CD4-positive, alpha-beta T cell treated with Interleukin-10 for 1 hour (primary cell): ENCODE results near the gene ABCB8.

Experiments
- DNase-seq: peaks from one replicate; pipeline ENCODE4 v3.0.0-alpha.2; 2020

ABCB8 gene

GRCh38 chr7:151076863-151077704 is 48.8 kb downstream of the ABCB8 start:
- DNase-seq = no peak

- no peak for DNase-seq
Observed at GRCh38 chr7:151077705-151078232, 49.5 kb downstream of the ABCB8 start.

GRCh38 chr7:151078233-151079040 is 50.2 kb downstream of the ABCB8 start:
- no peak for DNase-seq

GRCh38 chr7:151079199-151079910 is 51.1 kb downstream of the ABCB8 start:
- DNase-seq = no peak

GRCh38 chr7:151080067-151080521 is 51.8 kb downstream of the ABCB8 start:
- no peak for DNase-seq

- peak; percentile 91 for DNase-seq
Observed at GRCh38 chr7:151080522-151081169, 52.4 kb downstream of the ABCB8 start, which contains the start of gene FASTK. Gene FASTK (minus strand): TSS chr7:151080809. CDS start chr7:151080766, 43 bp downstream.

- DNase-seq = no peak
Observed at GRCh38 chr7:151081170-151082101, 53.2 kb downstream of the ABCB8 start.

GRCh38 chr7:151082141-151083070 is 54.2 kb downstream of the ABCB8 start:
- no peak for DNase-seq

GRCh38 chr7:151083071-151083823 is 55.0 kb downstream of the ABCB8 start, which contains the start of gene TMUB1:
Gene TMUB1 (minus strand): TSS chr7:151083493. CDS start chr7:151082563, 930 bp downstream.
- DNase-seq = peak; percentile 91

- DNase-seq = no peak
Observed at GRCh38 chr7:151083824-151084160, 55.5 kb downstream of the ABCB8 start.

GRCh38 chr7:151085329-151085690 is 57.1 kb downstream of the ABCB8 start:
- no peak for DNase-seq

GRCh38 chr7:151085691-151086620 is 57.7 kb downstream of the ABCB8 start, which contains the start of gene AGAP3:
Gene AGAP3 (plus strand): TSS chr7:151086475. CDS start chr7:151086742, 267 bp downstream.
- peak; percentile 59 for DNase-seq

- no peak for DNase-seq
Observed at GRCh38 chr7:151086802-151087244, 58.6 kb downstream of the ABCB8 start.

- peak; percentile 34 for DNase-seq
Observed at GRCh38 chr7:151087245-151088018, 59.2 kb downstream of the ABCB8 start.

- no peak for DNase-seq
Observed at GRCh38 chr7:151088019-151088855, 60.0 kb downstream of the ABCB8 start.
